ENCODE data around the gene PRKCA.

DNA sequence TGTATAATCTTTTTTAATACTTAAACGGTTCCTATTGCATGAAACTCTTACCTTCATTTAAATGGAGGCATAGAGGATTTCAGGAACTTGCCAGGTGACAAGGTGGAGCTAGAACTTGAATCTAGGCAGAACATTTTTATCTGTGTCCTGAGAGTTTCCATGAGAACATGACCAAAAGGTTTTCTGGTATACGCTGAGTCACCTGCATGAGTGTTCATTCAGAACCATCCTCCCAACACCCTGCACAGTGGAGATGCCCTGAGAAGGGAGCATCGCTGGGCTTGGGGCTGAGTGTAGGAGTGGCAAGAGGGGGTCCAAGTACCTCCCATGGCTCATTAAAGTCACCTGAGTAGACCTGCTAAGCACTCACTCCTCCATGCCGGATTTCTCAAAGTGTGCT, 362.8 kb downstream of the PRKCA start:
- no peak for TF ChIP-seq FOXP2 (optimal IDR thresholded peaks at IDR 0.05; ENCODE audit: control extremely low read depth, extremely low read length, insufficient read depth)
- no peak for TF ChIP-seq POLR2AphosphoS5 (IDR thresholded peaks at IDR 0.05; ENCODE audit: borderline replicate concordance, low read depth, low read length)
- no peak for TF ChIP-seq EZH2 (IDR thresholded peaks at IDR 0.05)

All from SK-N-MC (cell line).